GM18861 (cell line): ENCODE measurements around the gene BBS2.
"Not testable (repeated sequence)": the region's sequence is repeated elsewhere in the genome, so short reads cannot be mapped to it uniquely, and the experiment has no call there.

ENCODE experiments used
- ATAC-seq: cut with Tn5 transposase; IDR thresholded peaks from one replicate; pipeline ENCODE4 v1.9.1; 2021; ENCODE audit not compliant: unreplicated experiment

BBS2 gene

DNA sequence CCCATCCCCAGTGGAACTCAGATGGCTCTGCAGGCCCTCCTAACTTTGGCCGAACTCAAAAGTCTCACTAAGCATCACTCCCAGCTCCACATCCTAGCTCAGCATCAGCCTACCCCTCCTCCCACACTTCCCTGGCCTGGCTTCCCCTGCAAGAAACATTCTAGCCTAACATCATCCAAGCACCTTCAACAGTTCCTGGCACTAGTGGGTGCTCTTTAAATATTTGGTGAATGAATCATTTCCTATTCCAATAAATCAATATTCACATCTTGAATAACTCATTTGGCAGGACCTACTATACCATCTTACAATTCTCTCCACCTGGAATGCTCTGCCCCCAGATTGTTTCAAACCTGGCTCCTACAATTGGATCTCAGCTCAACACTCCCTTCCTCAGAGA is 11.0 kb upstream of the BBS2 start:
- ATAC-seq = no peak

DNA sequence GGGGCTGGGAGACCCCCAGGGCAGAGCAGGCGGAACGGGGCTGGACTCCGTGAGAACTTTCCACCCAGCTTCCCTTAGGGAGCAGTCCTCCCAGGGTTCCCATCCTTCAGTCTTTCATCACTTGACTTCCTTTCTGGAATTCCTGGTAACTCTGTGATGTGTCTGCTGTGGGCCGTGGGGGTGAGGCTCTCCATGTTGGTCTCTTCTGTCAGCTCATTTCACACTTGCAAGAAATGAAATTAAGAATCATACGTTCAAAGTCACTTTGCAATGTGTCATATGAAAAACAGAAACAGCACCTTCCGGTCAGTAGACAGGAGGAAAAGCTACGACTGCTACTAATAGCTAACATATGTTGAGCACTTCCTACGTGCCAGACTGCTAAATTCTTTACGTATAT is 5.4 kb upstream of the BBS2 start:
- ATAC-seq = no peak

DNA sequence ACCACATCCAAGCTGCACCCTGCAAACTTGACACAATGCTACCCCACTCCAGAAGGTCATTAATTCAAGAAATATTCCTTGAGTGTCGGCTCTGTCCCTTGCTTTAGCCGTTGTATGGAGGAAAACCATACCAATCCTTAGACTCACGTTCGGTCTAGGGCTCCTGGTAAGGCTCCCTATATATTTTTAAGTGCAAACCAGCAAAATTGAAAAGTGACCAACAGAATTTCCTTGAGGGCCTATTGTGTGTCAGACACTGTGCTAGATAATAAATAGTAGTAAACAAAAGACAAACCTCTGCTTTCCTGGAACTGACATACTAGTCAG is 390 bp upstream of the BBS2 start:
- no peak for ATAC-seq

DNA sequence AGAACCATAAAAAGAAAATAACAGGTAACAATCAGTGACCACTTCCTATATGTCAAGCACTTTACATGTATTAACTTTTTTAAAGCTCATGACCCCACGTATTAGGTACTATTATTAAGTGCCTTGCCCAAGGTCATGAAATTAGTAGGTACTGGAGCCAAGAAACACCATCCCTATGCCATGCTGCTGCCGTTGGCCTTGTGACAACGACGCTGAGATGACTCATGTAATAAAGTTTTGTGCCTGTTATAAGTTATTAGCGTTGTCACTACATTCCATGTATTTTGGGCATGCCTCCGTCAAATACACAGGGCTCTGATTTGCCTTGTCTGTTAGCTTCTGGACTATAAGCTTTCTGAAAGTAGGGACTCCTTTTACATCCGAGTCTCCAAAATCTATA is 1.4 kb downstream of the BBS2 start:
- no peak for ATAC-seq

DNA sequence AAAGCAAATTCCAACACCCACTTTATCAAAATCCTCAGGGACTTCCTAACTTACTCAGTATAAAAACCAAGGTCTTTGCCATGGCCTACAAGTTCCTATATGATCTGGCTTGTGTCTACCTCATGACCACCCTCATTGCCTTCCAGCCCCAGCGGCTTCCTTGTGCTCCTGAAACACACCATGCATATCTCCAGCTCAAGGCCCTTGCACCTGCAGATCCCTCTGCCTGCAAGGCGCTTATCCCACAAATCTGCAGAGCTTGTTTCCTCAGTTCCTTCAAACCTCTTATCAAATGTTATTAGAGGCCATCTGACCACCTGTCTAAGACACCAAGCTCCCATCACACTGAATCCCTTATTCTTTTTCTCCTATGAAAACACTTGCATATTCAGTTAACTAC is 2.6 kb downstream of the BBS2 start:
- ATAC-seq = no peak

DNA sequence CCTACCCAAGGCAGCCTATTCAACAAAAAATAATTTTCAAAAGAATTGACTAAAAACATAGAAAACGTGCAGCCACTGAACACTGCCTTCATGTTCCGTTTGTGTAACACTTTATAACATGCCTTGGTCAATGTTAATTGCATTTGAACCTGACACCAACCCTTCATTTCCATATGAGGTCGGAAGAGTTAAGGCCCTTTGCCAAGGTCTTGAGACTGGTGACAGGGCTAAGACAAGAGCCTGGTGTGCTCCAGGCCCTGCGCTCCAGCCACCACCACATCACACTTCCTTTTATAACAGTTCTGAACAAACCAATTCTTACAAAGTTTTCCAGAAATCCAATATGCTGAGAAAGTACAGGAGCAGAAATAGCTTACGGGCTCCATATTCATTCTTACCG is 4.2 kb downstream of the BBS2 start:
- ATAC-seq = no peak

DNA sequence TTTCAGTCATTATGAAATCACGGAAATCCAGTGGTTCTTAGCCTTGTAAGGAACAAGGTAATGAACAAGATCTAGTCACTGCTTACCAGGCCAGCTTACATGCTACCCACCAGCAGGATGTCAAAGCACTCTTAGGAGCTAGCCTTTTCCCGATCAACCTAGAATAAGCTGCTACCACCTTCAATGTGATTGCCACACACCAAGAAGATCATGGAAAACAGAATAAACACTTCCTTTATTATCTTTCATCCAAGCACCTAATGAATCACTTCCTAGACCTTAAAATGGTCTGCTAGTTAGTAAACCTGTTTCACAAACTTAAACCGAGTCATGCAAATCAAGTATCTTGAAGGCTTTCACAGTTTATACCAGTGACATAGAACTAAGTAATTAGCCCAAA is 5.0 kb downstream of the BBS2 start:
- ATAC-seq = no peak

DNA sequence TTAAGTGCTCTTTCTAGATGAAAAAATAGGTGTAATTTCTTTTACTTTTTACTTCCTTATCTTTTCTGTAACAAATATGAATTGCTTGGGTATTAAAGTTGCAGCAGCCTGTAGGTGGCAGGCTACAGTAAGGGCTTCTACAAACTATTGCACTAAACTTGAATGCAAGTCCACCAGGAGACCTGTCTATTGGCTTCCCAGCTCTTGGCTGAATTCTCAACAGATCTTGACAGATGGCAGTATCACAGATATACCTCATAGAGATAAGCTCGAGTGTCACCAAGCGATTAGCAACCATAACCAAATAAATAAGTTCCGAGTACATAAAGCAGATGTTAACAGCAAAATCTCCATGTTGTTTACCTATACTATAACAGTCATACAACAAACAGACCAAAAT is 5.9 kb downstream of the BBS2 start:
- no peak for ATAC-seq

DNA sequence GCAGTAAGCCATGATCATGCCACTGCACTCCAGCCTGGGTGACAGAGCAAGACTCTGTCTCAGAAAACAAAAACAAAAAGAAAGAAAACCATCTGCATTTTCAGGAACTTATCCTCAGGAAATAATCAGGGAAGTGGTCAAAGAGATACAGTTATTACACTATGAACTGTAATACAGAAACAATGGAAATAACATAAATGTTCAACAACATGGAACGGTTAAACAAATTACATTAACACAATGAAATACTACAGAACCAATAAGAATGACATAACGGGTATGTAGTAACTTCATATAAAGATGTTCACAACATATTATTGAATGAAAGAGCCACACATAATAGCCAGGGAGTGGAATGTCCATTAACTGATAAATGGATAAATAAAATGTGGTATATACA is 6.7 kb downstream of the BBS2 start:
- no peak for ATAC-seq

DNA sequence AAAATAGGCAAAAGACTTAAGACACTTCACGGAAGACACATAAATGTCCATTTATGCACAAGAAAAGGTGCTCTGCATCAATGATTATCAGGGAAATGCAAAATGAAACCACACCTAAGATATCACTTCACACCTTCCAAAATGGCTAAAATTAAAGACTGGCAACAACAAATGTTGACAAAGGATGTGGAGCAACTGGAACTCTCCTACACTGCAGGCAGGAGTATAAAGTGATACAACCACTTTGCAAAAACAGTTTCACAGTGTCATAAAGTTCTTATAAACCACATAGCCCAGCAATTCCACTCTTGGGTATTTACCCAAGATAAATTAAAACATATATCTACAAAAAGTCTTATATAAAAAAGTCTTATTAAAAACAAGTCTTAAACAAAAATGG is 7.8 kb downstream of the BBS2 start:
- no peak for ATAC-seq

DNA sequence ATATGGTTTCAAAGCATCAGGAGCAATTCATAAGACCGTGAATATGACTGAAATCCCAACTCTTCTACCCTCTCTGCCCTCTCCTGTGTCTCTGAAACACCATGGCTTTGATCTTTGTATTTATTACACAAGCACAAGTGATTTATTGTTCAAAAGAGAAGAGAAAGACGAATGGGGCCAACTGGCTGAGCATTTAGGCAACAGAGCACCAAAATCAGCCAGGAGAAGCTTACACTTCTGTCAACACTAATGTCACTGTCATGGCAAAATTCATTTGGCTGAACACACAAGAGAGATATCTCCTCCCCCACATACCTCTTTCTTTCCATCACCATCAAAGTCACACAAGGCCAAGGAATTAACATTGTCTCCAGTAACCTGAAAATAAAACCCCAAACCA is 9.3 kb downstream of the BBS2 start:
- no peak for ATAC-seq

DNA sequence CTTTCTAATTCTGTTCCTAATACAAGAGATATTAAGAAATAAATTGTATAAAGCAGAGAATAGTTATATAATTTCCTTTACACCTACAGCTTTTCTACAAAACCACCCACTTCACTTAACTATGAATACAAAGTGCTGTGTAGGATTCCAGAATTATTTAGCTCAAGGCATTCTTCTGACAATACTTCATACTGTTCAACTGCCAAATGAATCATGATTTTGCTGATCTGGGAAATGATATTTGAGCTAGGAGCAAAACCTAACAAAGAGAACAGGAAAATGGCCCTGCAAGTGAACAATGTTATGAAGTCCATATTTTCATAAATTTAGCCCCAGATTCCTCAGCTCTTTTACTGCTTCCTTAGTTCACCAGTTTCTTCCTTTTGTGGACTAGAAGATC is 12.9 kb downstream of the BBS2 start:
- ATAC-seq = no peak

DNA sequence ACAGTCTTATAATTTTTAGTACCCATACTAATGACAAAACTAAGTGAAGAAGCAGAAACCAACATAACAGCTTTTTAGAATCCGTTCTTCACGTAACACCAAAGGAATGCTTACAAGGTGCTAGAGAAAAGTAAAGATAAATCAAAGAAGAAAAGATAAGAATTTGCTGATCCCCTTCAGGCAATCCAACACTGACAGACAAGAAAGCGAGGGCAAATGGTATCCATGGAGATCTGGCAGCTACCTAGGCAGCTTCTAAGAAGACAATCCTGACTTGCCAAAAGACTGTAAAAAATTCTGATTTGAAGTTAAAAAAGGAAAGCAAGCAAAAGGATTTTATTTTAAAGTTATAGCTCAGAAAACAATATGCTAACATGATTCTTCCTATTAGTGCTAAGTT is 14.6 kb downstream of the BBS2 start:
- ATAC-seq = no peak

DNA sequence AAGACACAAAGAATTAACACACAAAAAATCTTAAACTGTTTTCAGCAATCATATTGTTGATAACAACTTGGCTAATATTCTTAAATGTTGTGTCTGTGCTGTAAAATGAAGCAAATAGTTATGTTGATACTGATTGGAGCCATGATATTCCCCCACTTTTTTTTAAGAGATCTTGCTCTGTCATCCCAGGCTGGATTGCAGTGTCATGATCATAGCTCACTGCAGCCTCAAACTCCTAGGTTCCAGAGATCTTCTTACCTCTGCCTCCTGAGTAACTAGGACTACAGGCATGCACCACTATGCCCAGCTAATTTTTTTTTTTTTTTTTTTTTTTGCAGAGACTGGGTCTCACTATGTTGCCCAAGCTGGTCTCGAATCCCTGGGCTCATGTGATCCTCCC is 26.0 kb downstream of the BBS2 start:
- ATAC-seq = no peak

DNA sequence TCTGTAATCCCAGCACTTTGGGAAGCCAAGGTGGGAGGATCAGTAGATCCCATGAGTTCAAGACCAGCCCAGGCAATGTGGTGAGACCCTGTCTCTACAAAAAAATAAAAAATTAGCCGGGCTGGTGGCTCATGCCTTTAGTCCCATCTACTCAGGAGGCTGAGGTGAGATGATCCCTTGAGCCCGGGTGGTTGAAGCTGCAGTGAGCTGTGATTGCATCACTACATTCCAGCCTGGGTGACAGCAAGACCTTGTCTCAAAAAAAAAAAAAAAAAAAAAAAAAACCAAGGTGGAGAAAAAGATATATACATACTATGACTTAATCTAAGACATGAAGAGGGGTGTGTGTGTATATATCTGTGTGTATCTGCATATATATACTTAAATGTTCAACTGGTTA is 26.7 kb downstream of the BBS2 start:
- ATAC-seq = no peak

DNA sequence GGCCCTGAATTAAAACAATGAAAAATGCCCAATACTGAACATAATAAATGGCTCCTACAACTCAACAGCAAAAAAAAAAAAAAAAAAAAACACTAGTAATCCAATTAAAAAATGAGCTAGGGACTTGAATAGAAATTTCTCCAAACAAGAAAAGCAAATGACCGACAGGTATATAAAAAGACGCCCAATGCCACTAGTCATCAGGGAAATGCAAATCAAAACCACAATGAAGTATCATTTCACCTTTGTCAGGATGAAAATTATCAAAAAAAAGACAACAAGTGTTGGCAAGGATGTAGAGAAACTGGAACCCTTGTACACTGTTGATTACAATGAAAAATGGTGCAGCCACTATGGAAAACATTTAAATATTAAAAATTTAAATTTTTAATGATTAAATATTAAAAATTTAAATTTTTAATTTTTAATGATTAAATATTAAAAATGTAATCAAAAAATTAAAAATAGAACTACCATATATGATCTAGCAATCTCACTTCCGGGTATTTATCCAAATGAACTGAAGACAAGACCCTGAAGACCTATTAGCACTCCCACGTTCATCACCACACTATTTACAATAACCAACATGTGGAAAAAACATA is 28.1 kb downstream of the BBS2 start:
- ATAC-seq = no peak

DNA sequence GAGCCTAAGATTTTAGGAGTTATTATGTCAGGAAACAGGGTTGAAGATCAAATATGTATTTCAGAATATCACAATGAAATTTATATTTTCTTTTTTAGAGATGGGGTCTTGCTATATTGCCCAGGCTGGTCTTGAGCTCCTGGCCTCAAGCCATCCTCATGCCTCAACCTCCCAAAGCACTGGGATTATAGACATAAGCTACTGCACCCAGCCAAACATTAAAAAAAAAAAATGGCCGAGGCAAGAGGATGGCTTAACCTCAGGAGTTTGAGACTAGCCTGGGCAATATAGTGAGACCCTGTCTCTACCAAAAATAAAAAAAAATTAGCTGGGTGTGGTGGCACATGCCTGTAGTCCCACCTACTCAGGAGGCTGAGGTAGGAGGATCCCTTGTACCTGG is 31.0 kb downstream of the BBS2 start:
- ATAC-seq = not testable (repeated sequence)

DNA sequence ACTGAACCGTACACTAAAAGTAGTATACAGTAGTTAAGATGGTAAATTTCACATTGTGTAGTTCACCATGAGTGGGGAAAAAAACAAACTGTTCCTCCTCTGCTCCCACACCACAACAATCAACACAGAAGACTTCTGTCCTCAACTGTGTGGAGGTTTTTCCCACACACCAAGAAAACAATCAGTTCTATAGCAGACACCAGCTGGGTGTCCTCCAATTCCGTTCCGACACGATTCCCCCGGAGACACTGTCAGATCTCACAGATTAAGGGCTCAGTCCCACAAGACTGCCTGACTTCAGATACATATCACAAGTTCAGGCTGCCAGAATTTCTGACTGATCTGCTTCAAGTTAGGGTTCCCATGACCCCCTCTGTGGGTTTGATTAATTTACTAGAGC is 31.8 kb downstream of the BBS2 start:
- ATAC-seq = no peak

DNA sequence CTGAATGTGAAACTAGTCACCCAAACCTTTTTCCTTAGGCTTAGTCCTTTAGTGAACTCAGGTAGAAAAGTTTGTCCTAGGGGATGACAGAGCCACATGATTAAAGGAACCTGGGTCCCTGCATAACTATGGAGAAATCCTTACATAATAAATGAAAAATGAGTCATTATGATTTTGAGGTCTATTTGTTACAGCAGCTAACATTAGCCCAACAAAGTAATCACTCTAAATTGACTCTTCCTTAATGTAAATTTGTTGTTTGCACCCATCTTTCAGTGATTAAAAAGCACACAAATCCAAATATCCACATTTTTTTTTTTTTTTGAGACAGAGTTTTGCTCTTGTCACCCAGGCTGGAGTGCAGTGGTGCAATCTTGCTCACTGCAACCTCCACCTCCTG is 36.4 kb downstream of the BBS2 start:
- no peak for ATAC-seq

DNA sequence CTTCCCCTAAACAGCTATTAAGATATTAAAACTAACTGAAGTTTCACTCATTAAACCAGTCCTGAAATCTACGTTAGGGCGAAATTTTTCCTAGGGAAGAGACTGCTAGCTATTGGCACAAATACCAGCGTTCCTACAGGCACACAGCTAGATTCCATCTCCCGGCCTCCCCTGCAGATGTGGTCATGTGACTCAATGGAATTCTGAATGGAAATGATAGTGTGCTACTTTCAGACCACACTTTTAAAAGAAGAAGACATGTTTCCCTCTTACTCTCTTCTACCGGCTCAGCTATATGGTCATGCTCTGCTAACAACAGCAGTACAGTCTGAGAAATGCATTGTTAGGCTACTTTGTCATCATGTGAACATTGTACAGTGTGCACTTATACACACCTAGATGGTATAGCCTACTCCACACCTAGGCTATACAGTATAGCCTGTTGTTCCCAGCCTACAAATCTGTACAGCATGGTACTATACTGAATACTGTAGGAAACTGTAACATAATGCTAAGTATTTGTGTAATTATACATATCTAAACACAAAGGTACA is 37.1 kb downstream of the BBS2 start:
- no peak for ATAC-seq

DNA sequence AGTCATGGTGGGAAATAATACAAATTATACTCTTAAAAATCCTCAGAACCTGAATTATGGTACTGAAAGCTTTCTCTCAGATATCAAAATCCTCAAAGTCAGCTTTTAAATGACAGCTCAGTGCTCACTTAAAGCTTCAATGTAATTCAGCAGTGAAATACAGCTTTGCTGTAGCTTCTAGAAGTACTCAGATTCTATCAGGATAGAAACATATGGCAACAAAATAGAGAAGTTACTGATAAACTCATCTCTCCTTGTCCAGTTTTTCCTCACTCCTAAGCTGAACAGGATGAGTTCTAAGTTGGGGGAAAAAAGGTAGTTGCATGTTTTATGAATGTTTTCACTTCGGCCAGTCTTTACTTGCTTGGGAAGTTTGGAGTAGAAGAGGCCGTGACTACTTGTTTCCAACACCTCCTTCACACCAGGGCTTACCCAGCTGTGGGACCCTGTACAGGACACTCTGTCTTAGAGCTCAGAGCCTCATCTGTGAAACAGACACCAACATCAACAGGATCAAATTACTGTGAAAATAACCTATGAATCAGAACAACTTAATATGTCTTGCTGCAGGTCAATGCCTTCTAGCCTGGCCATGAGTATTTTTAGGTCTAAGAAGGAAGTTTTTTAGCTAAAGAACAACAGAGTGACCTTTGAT is 38.2 kb downstream of the BBS2 start:
- ATAC-seq = no peak

DNA sequence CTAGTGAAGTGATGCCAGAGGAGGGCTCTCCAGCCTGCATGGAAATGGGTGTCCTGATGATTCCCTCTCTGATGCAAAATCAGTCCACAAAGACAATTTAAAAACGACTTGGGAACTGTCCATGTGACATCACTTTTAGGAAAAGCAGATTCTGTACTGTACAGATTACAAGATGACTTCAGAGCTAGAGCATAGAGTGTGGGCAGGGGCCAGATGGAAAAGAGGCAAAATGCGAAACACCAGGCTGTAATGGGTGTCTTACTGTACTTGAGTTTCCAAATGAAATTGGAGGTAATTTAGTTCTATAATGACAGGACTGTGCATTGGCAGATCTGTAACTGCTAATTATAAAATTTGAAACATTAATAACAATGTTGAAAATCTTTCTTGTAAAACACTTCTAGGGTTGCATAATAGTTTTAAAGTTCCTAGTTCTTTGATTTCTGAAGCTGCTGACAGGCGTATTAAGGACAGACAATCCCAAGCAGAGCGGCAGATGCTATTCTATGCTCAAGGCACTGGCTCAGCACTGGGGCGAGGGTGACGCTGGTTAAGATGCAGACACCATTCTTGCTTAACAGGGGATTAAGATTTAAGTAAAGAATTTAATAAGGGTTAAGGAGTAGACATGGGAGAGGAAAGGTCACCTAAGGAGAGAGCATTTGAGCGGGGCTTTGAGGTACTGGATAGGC is 38.9 kb downstream of the BBS2 start:
- ATAC-seq = no peak

DNA sequence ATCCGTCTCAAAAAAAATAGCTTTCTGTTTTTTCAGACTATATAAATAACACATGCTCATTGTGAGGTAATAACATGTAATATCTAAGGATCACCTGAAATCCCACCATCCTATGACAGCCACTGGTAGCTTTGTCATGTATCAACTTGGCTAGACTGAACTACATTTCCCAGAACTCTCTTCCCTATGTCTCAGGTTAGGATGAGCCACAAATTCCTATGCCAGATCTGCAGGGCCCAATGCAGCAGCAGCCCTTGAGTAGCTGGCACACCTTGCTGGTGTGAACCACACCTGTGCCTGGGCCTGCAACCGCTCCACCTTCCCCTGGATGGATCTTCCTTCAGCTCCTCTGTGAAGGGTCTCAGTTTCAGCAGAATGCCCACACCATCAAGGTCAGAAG is 40.4 kb downstream of the BBS2 start:
- no peak for ATAC-seq
